B cell (primary cell): ENCODE measurements around the gene COL3A1. TPM values are rescaled to one million over a fixed set of nuclear protein-coding genes. Genes with fewer than 3 reads are reported as not detected.

Experiments
- ATAC-seq: fragments of 200-7000 bp; cut with Tn5 transposase; one replicate; pipeline ENCODE4 v1.10.0; 2021; ENCODE audit warnings: low read depth, mild to moderate bottlenecking, moderate number of reproducible peaks, moderate library complexity
- CTCF ChIA-PET: fragments of 350-600 bp; sonication (Branson Sonifier 250); formaldehyde crosslinking; loops from one replicate; lab custom pipeline; 2021; ENCODE audit warnings: antibody characterized with exemption, inconsistent platforms; lab: Charles Lee
- POLR2A ChIA-PET: fragments of 350-600 bp; sonication (Branson Sonifier 250); formaldehyde crosslinking; loops from one replicate; lab custom pipeline; 2021; ENCODE audit warnings: antibody characterized with exemption; lab: Charles Lee
- DNase-seq: peaks from one replicate; pipeline ENCODE4 v3.0.0; 2013
- H2AFZ ChIP-seq: 2 replicates; pipeline ENCODE4 v1.6.1; 2012; ENCODE audit warnings: mild to moderate bottlenecking, low read depth, low read length; ENCODE audit not compliant: insufficient read depth, poor library complexity, severe bottlenecking
- H3K27ac ChIP-seq, 2 donors: 1 replicate in 1 of 2; 2 replicates in 1 of 2; pipeline ENCODE4 v1.5.1; 2012 to 2013; ENCODE audit warnings: low read length in 2 of 2, mild to moderate bottlenecking in 2 of 2, moderate library complexity in 1 of 2
- H3K27me3 ChIP-seq, 4 experiments: fragments of 200-600 bp in 1 of 4; sonication (generic) in 1 of 4; replicated peaks in 1 of 4; 1 replicate in 2 of 4; 2 replicates in 2 of 4; pipeline versions ENCODE4 v1.6.1 to v1.7.0; 2013 to 2016; ENCODE audit warnings: low read length in 3 of 4, mild to moderate bottlenecking in 2 of 4, mixed read lengths in 1 of 4, moderate library complexity in 1 of 4; ENCODE audit not compliant: insufficient read depth in 4 of 4, control insufficient read depth in 3 of 4; ENCODE audit errors: control extremely low read depth in 1 of 4
- H3K36me3 ChIP-seq, 2 experiments: replicated peaks in 1 of 2; 1 replicate in 1 of 2; 2 replicates in 1 of 2; pipeline versions ENCODE4 v1.6.1 to v1.7.1; 2013; ENCODE audit warnings: low read length in 1 of 2; ENCODE audit not compliant: insufficient read depth in 2 of 2, control insufficient read depth in 1 of 2; ENCODE audit errors: control extremely low read depth in 1 of 2, extremely low read depth in 1 of 2
- H3K4me1 ChIP-seq, 2 donors: fragments of 200-600 bp in 1 of 2; sonication (generic) in 1 of 2; 1 replicate in 1 of 2; 2 replicates in 1 of 2; pipeline versions ENCODE4 v1.5.1 to v1.6.1; 2013 to 2017; ENCODE audit warnings: low read length in 2 of 2; ENCODE audit not compliant: control insufficient read depth in 2 of 2, insufficient read depth in 2 of 2
- H3K4me2 ChIP-seq: replicated peaks from 2 replicates; pipeline ENCODE3; 2012; ENCODE audit warnings: mild to moderate bottlenecking, low read depth, low read length; ENCODE audit not compliant: poor library complexity, severe bottlenecking
- H3K4me3 ChIP-seq, 5 experiments: fragments of 200-600 bp in 1 of 5; sonication (generic) in 1 of 5; 1 replicate in 3 of 5; 2 replicates in 2 of 5; pipeline versions ENCODE4 v1.5.1 to v1.7.0; 2011 to 2016; ENCODE audit warnings: low read length in 4 of 5, mild to moderate bottlenecking in 4 of 5, low read depth in 2 of 5, control low read depth in 1 of 5, moderate library complexity in 1 of 5; ENCODE audit not compliant: insufficient read depth in 1 of 5; ENCODE audit errors: control extremely low read depth in 1 of 5, extremely low read depth in 1 of 5
- H3K79me2 ChIP-seq: fragments of 200-600 bp; sonication (generic); one replicate; pipeline ENCODE4 v1.6.0; 2016; ENCODE audit warnings: low read length; ENCODE audit not compliant: control insufficient read depth, insufficient read depth
- H3K9ac ChIP-seq: fragments of 200-600 bp; sonication (generic); 2 replicates; pipeline ENCODE4 v1.6.1; 2017; ENCODE audit warnings: mild to moderate bottlenecking, low read length, moderate library complexity
- H3K9me3 ChIP-seq, 3 donors: one replicate each; pipeline versions ENCODE4 v1.6.1 to v1.7.1; 2013; ENCODE audit warnings: low read length in 2 of 3; ENCODE audit not compliant: control insufficient read depth in 2 of 3, insufficient read depth in 1 of 3; ENCODE audit errors: control extremely low read depth in 1 of 3
- H4K20me1 ChIP-seq: 2 replicates; pipeline ENCODE4 v1.6.0; 2012; ENCODE audit warnings: mild to moderate bottlenecking, low read length; ENCODE audit not compliant: insufficient read depth, control insufficient read depth, poor library complexity, severe bottlenecking
- H3K27ac Mint-ChIP-seq: one replicate; pipeline ENCODE4 v1.8.0; 2021; ENCODE audit warnings: mixed read lengths
- H3K27me3 Mint-ChIP-seq: one replicate; pipeline ENCODE4 v1.8.0; 2021; ENCODE audit warnings: mixed read lengths
- H3K4me1 Mint-ChIP-seq: one replicate; pipeline ENCODE4 v1.8.0; 2021; ENCODE audit warnings: mixed read lengths
- H3K4me3 Mint-ChIP-seq: one replicate; pipeline ENCODE4 v1.8.0; 2021; ENCODE audit warnings: mixed read lengths
- H3K9me3 Mint-ChIP-seq: one replicate; pipeline ENCODE4 v1.8.0; 2022; ENCODE audit warnings: mixed read lengths; ENCODE audit not compliant: insufficient read depth
- CTCF ChIP-seq: fragments of 200-600 bp; IDR thresholded peaks from one replicate; pipeline ENCODE4 v1.8.0; 2022; ENCODE audit warnings: antibody characterized with exemption, mild to moderate bottlenecking
- EZH2 ChIP-seq: IDR thresholded peaks from 2 replicates; pipeline ENCODE4 v1.6.1; 2012; ENCODE audit warnings: borderline replicate concordance, low read depth, mild to moderate bottlenecking, moderate library complexity, low read length; ENCODE audit not compliant: insufficient read depth, poor library complexity, severe bottlenecking
- WGBS: methylation state at CpG from one replicate; pipeline ENCODE4 v1.1.5; 2013; ENCODE audit warnings: missing lambda C conversion rate; ENCODE audit not compliant: insufficient coverage; 5-methylcytosine and 5-hydroxymethylcytosine counted together
- intact Hi-C: fragments of 100-400 bp; cut with micrococcal nuclease; formaldehyde crosslinking; loops from one replicate; pipeline ENCODE4 v1.10.0; 2022
- polyA plus RNA-seq: library from polyadenylated mRNA; depleted of rRNA; stranded (reverse); fragments of >200 nt; gene quantifications from 2 replicates; pipeline ENCODE4 v1.2.3, GENCODE V29; 2012
- total RNA-seq, 2 donors: library from RNA; stranded (reverse); fragments of 120-200 nt in 1 of 2; gene quantifications; 1 replicate in 1 of 2; 2 replicates in 1 of 2; pipeline versions ENCODE4 v1.2.3 to v1.2.4, GENCODE V29; 2013 to 2022

The COL3A1 gene
- total and polyA plus RNA-seq, 2 donors (not counting 1 experiment from before 2014, with no cell fraction given), result not detected

- H3K79me2 ChIP-seq, result no peaks in the 10 kb centered on the region
- ChIA-PET CTCF (no interaction called here), POLR2A (no interaction called here)
- Mint-ChIP-seq H3K9me3 (no peaks in the 10 kb centered on the region), H3K4me1 (no peaks in the 10 kb centered on the region), H3K27ac (no peak overlapping the region), H3K27me3 (no peaks in the 10 kb centered on the region), H3K4me3 (no peak overlapping the region)
- H3K9me3 ChIP-seq, result no peaks in the 10 kb centered on the region
- H3K4me2 ChIP-seq, result no peak overlapping the region
- H3K9ac ChIP-seq, result no peak overlapping the region
- H3K27ac ChIP-seq, result no peak overlapping the region
- no peak overlapping the region for H3K4me3 ChIP-seq
- ATAC-seq (no peak), DNase-seq (no peak)
- no peaks in the 10 kb centered on the region for H3K27me3 ChIP-seq
- intact Hi-C loops, result no loop called here
- H3K4me1 ChIP-seq, result no peaks in the 10 kb centered on the region
- no peaks in the 10 kb centered on the region for H3K36me3 ChIP-seq
- no CpG with 5 or more reads among the region's 2 CpGs for WGBS
- no peaks in the 10 kb centered on the region for H4K20me1 ChIP-seq
- TF ChIP-seq EZH2 (no peak), CTCF (no peak)
- no peak overlapping the region for H2AFZ ChIP-seq
These were observed 17.9 kb upstream of the COL3A1 start for GRCh38 chr2:188956290-188956689.

- Mint-ChIP-seq H3K4me1 (no peaks in the 10 kb centered on the region), H3K27me3 (no peaks in the 10 kb centered on the region), H3K9me3 (no peaks in the 10 kb centered on the region), H3K4me3 (no peak overlapping the region), H3K27ac (no peak overlapping the region)
- H2AFZ ChIP-seq, result no peak overlapping the region
- no peak overlapping the region for H3K27ac ChIP-seq
- H3K9ac ChIP-seq, result no peak overlapping the region
- H3K4me1 ChIP-seq, result no peaks in the 10 kb centered on the region
- no peak overlapping the region for H3K4me2 ChIP-seq
- no peaks in the 10 kb centered on the region for H3K9me3 ChIP-seq
- CTCF ChIA-PET, result no interaction called here
- no peaks in the 10 kb centered on the region for H3K79me2 ChIP-seq
- POLR2A ChIA-PET, result no interaction called here
- intact Hi-C loops, result no loop called here
- WGBS, result no CpG with 5 or more reads among the region's 5 CpGs
- ATAC-seq (no peak), DNase-seq (no peak)
- no peaks in the 10 kb centered on the region for H3K36me3 ChIP-seq
- H4K20me1 ChIP-seq, result no peaks in the 10 kb centered on the region
- TF ChIP-seq CTCF (no peak), EZH2 (no peak)
- no peaks in the 10 kb centered on the region for H3K27me3 ChIP-seq
- no peak overlapping the region for H3K4me3 ChIP-seq
These were observed 17.2 kb upstream of the COL3A1 start for GRCh38 chr2:188956961-188957360.
